Measurements from ENCODE around the gene PITPNC1. TPM values are rescaled to one million over a fixed set of nuclear protein-coding genes. Genes with fewer than 3 reads are reported as not detected.
A peak's percentile ranks its signal among the peaks of the same experiment; 100 is the strongest.

PITPNC1 gene
- total and polyA plus RNA-seq, 2 of the 13 experiments (the other 11 are each of a cell fraction or from before 2014, with no cell fraction given): 4.1 to 5.7 TPM

DNA sequence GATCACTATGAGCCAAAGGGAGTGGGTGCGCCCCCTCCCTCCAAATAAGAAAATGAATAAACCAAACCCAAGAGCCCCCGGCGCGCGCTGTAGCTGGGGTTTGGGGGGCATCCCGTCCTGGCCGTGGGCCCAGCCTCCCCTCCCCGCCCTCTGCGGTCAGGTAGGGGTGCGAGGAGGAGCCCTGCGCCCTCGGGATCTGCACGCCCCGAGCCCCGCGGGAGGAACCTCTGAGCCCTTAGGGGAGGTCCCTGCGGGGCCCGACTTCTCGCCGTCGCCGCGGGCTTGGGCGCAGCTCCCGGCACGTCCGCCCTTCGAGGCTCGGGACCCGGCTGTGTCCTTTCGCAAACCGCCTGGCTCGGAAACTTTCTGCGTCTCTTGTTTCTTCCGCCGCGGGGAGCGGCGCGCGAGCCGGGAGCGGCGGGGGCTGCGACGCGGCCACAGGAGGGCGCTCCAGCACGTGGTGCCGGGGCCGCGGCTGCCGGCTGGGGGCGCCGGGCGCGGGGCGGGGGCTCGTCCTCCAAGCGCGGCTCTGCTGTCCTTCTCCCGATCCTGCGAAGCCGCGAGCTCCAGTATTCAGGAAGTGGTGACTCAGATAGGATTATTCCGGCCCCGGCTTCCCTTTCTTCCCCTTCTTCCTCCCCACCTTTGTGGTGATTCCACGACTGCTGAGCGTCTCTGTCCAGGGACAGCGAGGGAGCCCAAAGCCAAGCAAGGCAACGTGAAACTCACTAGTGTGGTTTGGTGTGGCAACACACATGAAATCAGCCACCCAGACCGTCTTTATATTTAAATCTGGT is 1.6 kb downstream of the PITPNC1 start (continued):
- no peak for TF ChIP-seq SNAPC2 (CRISPR knock-in tag; IDR thresholded peaks at IDR 0.05)
- TF ChIP-seq KDM6A (CRISPR knock-in tag; IDR thresholded peaks at IDR 0.05; ENCODE audit: low read depth): no peak
- TF ChIP-seq, protein P1, sequence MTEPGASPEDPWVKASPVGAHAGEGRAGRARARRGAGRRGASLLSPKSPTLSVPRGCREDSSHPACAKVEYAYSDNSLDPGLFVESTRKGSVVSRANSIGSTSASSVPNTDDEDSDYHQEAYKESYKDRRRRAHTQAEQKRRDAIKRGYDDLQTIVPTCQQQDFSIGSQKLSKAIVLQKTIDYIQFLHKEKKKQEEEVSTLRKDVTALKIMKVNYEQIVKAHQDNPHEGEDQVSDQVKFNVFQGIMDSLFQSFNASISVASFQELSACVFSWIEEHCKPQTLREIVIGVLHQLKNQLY (CRISPR knock-in tag; IDR thresholded peaks at IDR 0.05): no peak
- no peak for TF ChIP-seq ZSCAN29 (CRISPR knock-in tag; conservative IDR thresholded peaks at IDR 0.05)
- TF ChIP-seq ETV5 (CRISPR knock-in tag; IDR thresholded peaks at IDR 0.05; ENCODE audit: borderline replicate concordance): peak; percentile 48
- 0 out of 2 replicates have a peak, but pooled peaks have one; percentile 25 for TF ChIP-seq BRD4 (CRISPR knock-in tag; IDR thresholded peaks at IDR 0.05)
- TF ChIP-seq, protein P2, sequence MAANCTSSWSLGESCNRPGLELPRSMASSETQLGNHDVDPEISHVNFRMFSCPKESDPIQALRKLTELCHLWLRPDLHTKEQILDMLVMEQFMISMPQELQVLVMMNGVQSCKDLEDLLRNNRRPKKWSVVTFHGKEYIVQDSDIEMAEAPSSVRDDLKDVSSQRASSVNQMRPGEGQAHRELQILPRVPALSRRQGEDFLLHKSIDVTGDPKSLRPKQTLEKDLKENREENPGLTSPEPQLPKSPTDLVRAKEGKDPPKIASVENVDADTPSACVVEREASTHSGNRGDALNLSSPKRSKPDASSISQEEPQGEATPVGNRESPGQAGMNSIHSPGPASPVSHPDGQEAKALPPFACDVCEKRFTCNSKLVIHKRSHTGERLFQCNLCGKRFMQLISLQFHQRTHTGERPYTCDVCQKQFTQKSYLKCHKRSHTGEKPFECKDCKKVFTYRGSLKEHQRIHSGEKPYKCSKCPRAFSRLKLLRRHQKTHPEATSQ (CRISPR knock-in tag; IDR thresholded peaks at IDR 0.05; ENCODE audit: borderline replicate concordance): no peak
- no peak for TF ChIP-seq CC2D1A (CRISPR knock-in tag; IDR thresholded peaks at IDR 0.05)
- TF ChIP-seq FOXM1 (CRISPR knock-in tag; IDR thresholded peaks at IDR 0.05): no peak
- no peak for TF ChIP-seq TCF7L2 (IDR thresholded peaks at IDR 0.05; ENCODE audit: low read depth, low read length)
- 0 out of 2 replicates have a peak, but pooled peaks have one; percentile 14 for TF ChIP-seq ZNF670 (CRISPR knock-in tag; IDR thresholded peaks at IDR 0.05; ENCODE audit: borderline replicate concordance)
- no peak for TF ChIP-seq PRPF4 (IDR thresholded peaks at IDR 0.05; ENCODE audit: low read depth, low read length, poor library complexity, severe bottlenecking)
- TF ChIP-seq, protein P3, sequence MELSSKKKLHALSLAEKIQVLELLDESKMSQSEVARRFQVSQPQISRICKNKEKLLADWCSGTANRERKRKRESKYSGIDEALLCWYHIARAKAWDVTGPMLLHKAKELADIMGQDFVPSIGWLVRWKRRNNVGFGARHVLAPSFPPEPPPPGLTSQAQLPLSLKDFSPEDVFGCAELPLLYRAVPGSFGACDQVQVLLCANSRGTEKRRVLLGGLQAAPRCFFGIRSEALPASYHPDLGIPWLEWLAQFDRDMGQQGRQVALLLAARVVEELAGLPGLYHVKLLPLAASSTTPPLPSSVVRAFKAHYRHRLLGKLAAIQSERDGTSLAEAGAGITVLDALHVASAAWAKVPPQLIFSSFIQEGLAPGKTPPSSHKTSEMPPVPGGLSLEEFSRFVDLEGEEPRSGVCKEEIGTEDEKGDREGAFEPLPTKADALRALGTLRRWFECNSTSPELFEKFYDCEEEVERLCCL (CRISPR knock-in tag; IDR thresholded peaks at IDR 0.05; ENCODE audit: borderline replicate concordance): no peak
- no peak for TF ChIP-seq MIER2 (CRISPR knock-in tag; IDR thresholded peaks at IDR 0.05)
- no peak for TF ChIP-seq HOXA9 (CRISPR knock-in tag; IDR thresholded peaks at IDR 0.05; ENCODE audit: borderline replicate concordance)
- no peak for TF ChIP-seq ZNF460 (CRISPR knock-in tag; IDR thresholded peaks at IDR 0.05; ENCODE audit: borderline replicate concordance)
- TF ChIP-seq, protein P4, sequence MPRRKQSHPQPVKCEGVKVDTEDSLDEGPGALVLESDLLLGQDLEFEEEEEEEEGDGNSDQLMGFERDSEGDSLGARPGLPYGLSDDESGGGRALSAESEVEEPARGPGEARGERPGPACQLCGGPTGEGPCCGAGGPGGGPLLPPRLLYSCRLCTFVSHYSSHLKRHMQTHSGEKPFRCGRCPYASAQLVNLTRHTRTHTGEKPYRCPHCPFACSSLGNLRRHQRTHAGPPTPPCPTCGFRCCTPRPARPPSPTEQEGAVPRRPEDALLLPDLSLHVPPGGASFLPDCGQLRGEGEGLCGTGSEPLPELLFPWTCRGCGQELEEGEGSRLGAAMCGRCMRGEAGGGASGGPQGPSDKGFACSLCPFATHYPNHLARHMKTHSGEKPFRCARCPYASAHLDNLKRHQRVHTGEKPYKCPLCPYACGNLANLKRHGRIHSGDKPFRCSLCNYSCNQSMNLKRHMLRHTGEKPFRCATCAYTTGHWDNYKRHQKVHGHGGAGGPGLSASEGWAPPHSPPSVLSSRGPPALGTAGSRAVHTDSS (CRISPR knock-in tag; conservative IDR thresholded peaks at IDR 0.05): peak; percentile 31; the same call in 1 of the 2 replicates
- TF ChIP-seq DR1 (CRISPR knock-in tag; IDR thresholded peaks at IDR 0.05): peak; percentile 37; the same call in 1 of the 2 replicates
- no peak; the same call in 1 of the 2 replicates for TF ChIP-seq ARHGAP35 (CRISPR knock-in tag; IDR thresholded peaks at IDR 0.05; ENCODE audit: borderline replicate concordance)
- peak; percentile 42; the same call in 1 of the 2 replicates for TF ChIP-seq NKX3-1 (CRISPR knock-in tag; IDR thresholded peaks at IDR 0.05)
- no peak for TF ChIP-seq CBX1 (IDR thresholded peaks at IDR 0.05; ENCODE audit: low read depth)
- TF ChIP-seq KMT2A (CRISPR knock-in tag; IDR thresholded peaks at IDR 0.05): 0 out of 2 replicates have a peak, but pooled peaks have one; percentile 47
- peak; percentile 35; the same call in 1 of the 2 replicates for TF ChIP-seq THAP11 (CRISPR knock-in tag; IDR thresholded peaks at IDR 0.05)
- TF ChIP-seq XRCC5 (optimal IDR thresholded peaks at IDR 0.05; ENCODE audit: low read length): no peak
- TF ChIP-seq MYC (CRISPR knock-in tag; IDR thresholded peaks at IDR 0.05; ENCODE audit: borderline replicate concordance): peak; percentile 75
- peak; percentile 53; the same call in 1 of the 2 replicates for TF ChIP-seq ELF3 (CRISPR knock-in tag; IDR thresholded peaks at IDR 0.05)
- TF ChIP-seq ZNF263 (CRISPR knock-in tag; IDR thresholded peaks at IDR 0.05): no peak
